SK-N-SH (cell line): ENCODE measurements around the gene HOXB2. TPM values are rescaled to one million over a fixed set of nuclear protein-coding genes. Genes with fewer than 3 reads are reported as not detected.
A peak's percentile ranks its signal among the peaks of the same experiment; 100 is the strongest.

Experiments
- CTCF ChIA-PET: fragments of 300-600, 350-600 bp; formaldehyde crosslinking; extraction: SDS; loops from one replicate; lab custom pipeline; 2021; lab: Yijun Ruan, JAX
- POLR2A ChIA-PET: fragments of 350-600 bp; sonication (Branson Sonifier 250); formaldehyde crosslinking; extraction: SDS; loops from one replicate; lab custom pipeline; 2020; ENCODE audit warnings: antibody characterized with exemption, inconsistent platforms; lab: Yijun Ruan, JAX
- DNase-seq: peaks from one replicate; pipeline ENCODE4 v3.0.0; 2012
- H2AFZ ChIP-seq: fragments of 200-600 bp; sonication (generic); 2 replicates; pipeline ENCODE4 v1.8.1; 2016; ENCODE audit warnings: antibody characterized with exemption, mild to moderate bottlenecking, low read depth
- H3F3A ChIP-seq: fragments of 200-600 bp; sonication (generic); replicated peaks from 2 replicates; pipeline ENCODE3; 2016; ENCODE audit warnings: antibody characterized with exemption, mild to moderate bottlenecking; ENCODE audit not compliant: insufficient read depth
- H3K27ac ChIP-seq, 2 experiments: fragments of 200-500 bp in 1 of 2; fragments of 200-600 bp in 1 of 2; sonication (Bioruptor generic) in 1 of 2; sonication (generic), shearing (Covaris generic) in 1 of 2; 2 replicates each; pipeline versions ENCODE4 v1.5.1 to v1.6.1; 2014 to 2016; ENCODE audit warnings: low read depth in 2 of 2, inconsistent platforms in 1 of 2, low read length in 1 of 2, mild to moderate bottlenecking in 1 of 2, mixed read lengths in 1 of 2
- H3K27me3 ChIP-seq: fragments of 200-600 bp; sonication (generic), shearing (Covaris generic); 2 replicates; pipeline ENCODE4 v1.6.1; 2016; ENCODE audit warnings: mixed run types; ENCODE audit not compliant: insufficient read depth
- H3K36me3 ChIP-seq, 2 experiments: fragments of 200-500 bp in 1 of 2; fragments of 200-600 bp in 1 of 2; sonication (Bioruptor generic) in 1 of 2; sonication (generic) in 1 of 2; replicated peaks in 1 of 2; 2 replicates each; pipeline versions ENCODE3 to v1.5.1; 2014 to 2016; ENCODE audit warnings: low read length in 1 of 2, mild to moderate bottlenecking in 1 of 2; ENCODE audit not compliant: insufficient read depth in 2 of 2, control insufficient read depth in 1 of 2
- H3K4me1 ChIP-seq, 2 experiments: fragments of 200-500 bp in 1 of 2; fragments of 200-600 bp in 1 of 2; sonication (Bioruptor generic) in 1 of 2; sonication (generic), shearing (Covaris generic) in 1 of 2; 2 replicates each; pipeline versions ENCODE4 v1.5.1 to v1.6.1; 2014 to 2016; ENCODE audit warnings: low read depth in 1 of 2, low read length in 1 of 2, mixed run types in 1 of 2; ENCODE audit not compliant: insufficient read depth in 2 of 2, control insufficient read depth in 1 of 2
- H3K4me2 ChIP-seq: fragments of 200-600 bp; sonication (generic), shearing (Covaris generic); 2 replicates; pipeline ENCODE4 v1.6.1; 2017; ENCODE audit warnings: mixed run types
- H3K4me3 ChIP-seq, 2 experiments: fragments of 200-500 bp in 1 of 2; fragments of 200-600 bp in 1 of 2; sonication (Bioruptor generic) in 1 of 2; sonication (generic), shearing (Covaris generic) in 1 of 2; 2 replicates each; pipeline versions ENCODE4 v1.5.1 to v1.8.1; 2014 to 2016; ENCODE audit warnings: low read depth in 2 of 2, inconsistent platforms in 1 of 2, low read length in 1 of 2, mild to moderate bottlenecking in 1 of 2, mixed read lengths in 1 of 2, moderate library complexity in 1 of 2
- H3K79me2 ChIP-seq: fragments of 200-600 bp; sonication (generic); 2 replicates; pipeline ENCODE4 v1.8.1; 2017; ENCODE audit warnings: mild to moderate bottlenecking; ENCODE audit not compliant: insufficient read depth
- H3K9ac ChIP-seq: fragments of 200-600 bp; sonication (generic); 2 replicates; pipeline ENCODE4 v1.6.1; 2017; ENCODE audit warnings: mixed run types
- H3K9me2 ChIP-seq: fragments of 200-600 bp; sonication (generic); 2 replicates; pipeline ENCODE4 v1.6.1; 2017; ENCODE audit warnings: mixed run types
- H3K9me3 ChIP-seq: fragments of 200-600 bp; sonication (generic); 2 replicates; pipeline ENCODE4 v1.6.1; 2017; ENCODE audit warnings: mixed run types, mild to moderate bottlenecking, moderate library complexity
- H4K20me1 ChIP-seq: fragments of 200-600 bp; sonication (generic); 2 replicates; pipeline ENCODE4 v1.6.1; 2017; ENCODE audit warnings: mild to moderate bottlenecking, mixed run types; ENCODE audit not compliant: insufficient read depth
- CTCF ChIP-seq: fragments of 200-600 bp; sonication (generic); IDR thresholded peaks from 2 replicates; pipeline ENCODE4 v1.6.1; 2017; ENCODE audit warnings: antibody characterized with exemption, mild to moderate bottlenecking, moderate library complexity
- FOSL2 ChIP-seq: IDR thresholded peaks from 2 replicates; pipeline ENCODE4 v1.4.0; 2012; ENCODE audit warnings: low read depth, mild to moderate bottlenecking, moderate library complexity, borderline replicate concordance
- JUND ChIP-seq: IDR thresholded peaks from 2 replicates; pipeline ENCODE4 v1.4.0; 2012
- MAX ChIP-seq: IDR thresholded peaks from 2 replicates; pipeline ENCODE4 v1.4.0; 2012; ENCODE audit warnings: low read depth
- PBX3 ChIP-seq: IDR thresholded peaks from 2 replicates; pipeline ENCODE4; 2012
- REST ChIP-seq: IDR thresholded peaks from 2 replicates; pipeline ENCODE4 v1.6.1; 2012; ENCODE audit warnings: mild to moderate bottlenecking, low read depth, low read length, moderate library complexity
- SMC3 ChIP-seq: IDR thresholded peaks from 2 replicates; pipeline ENCODE4 v1.6.1; 2012; ENCODE audit warnings: low read depth, low read length, improper control_type of control experiment
- TCF12 ChIP-seq: IDR thresholded peaks from 2 replicates; pipeline ENCODE4 v1.4.0; 2012
- WGBS: methylation state at CpG from one replicate; pipeline ENCODE4 v1.1.6; 2017; ENCODE audit warnings: low lambda C conversion rate; 5-methylcytosine and 5-hydroxymethylcytosine counted together
- polyA plus RNA-seq, 3 experiments: library from polyadenylated mRNA; depleted of rRNA; stranded (reverse); fragments of >200 nt; gene quantifications; 2 replicates each; pipeline ENCODE4 v1.2.3, GENCODE V29; 2012

The HOXB2 gene
- polyA plus RNA-seq, 1 of the 3 experiments (the other 2 are of a cell fraction) = 1.9 TPM

GRCh38 chr17:48506246-48506645, 38.7 kb downstream of the HOXB2 start:
- DNase-seq = no peak
- Histone ChIP-seq H3K27ac (no peak overlapping the region), H2AFZ (no peak overlapping the region), H3K36me3 (no peaks in the 10 kb centered on the region), H3K4me2 (no peak overlapping the region; the same call in 1 of the 2 replicates), H3K4me1 (no peaks in the 10 kb centered on the region), H3K4me3 (no peak overlapping the region), H3K9me2 (no peaks in the 10 kb centered on the region), H4K20me1 (no peaks in the 10 kb centered on the region), H3K27me3 (peaks cover 72% of the 10 kb centered on the region), H3F3A (no peaks in the 10 kb centered on the region), H3K9ac (no peak overlapping the region), H3K79me2 (no peaks in the 10 kb centered on the region), H3K9me3 (no peaks in the 10 kb centered on the region)
- ChIA-PET CTCF (interaction anchor here (1.0 kb wide), 1 partner anchor 13 kb away, joined by 3 read pairs; no protein-coding TSS in a partner anchor), POLR2A (no interaction called here)
- 29% methylated on average over 5 of the region's 5 CpGs for WGBS
- TF ChIP-seq PBX3 (no peak), CTCF (peak; percentile 42)

GRCh38 chr17:48505788-48506187, 39.1 kb downstream of the HOXB2 start:
- Histone ChIP-seq H3K36me3 (no peaks in the 10 kb centered on the region), H3K4me1 (no peaks in the 10 kb centered on the region), H4K20me1 (no peaks in the 10 kb centered on the region), H2AFZ (no peak overlapping the region), H3K9ac (no peak overlapping the region), H3K79me2 (no peaks in the 10 kb centered on the region), H3K9me2 (no peaks in the 10 kb centered on the region), H3K4me3 (no peak overlapping the region), H3K27me3 (peaks cover 72% of the 10 kb centered on the region), H3K27ac (no peak overlapping the region; a peak in 1 of 4 replicates), H3F3A (no peaks in the 10 kb centered on the region), H3K9me3 (no peaks in the 10 kb centered on the region), H3K4me2 (no peak overlapping the region; the same call in 1 of the 2 replicates)
- DNase-seq = no peak
- ChIA-PET CTCF (interaction anchor here (1.0 kb wide), 1 partner anchor 13 kb away, joined by 3 read pairs; no protein-coding TSS in a partner anchor), POLR2A (no interaction called here)
- 0% methylated on average over 1 of the region's 1 CpG for WGBS
- TF ChIP-seq SMC3 (no peak), PBX3 (peak; percentile 89), JUND (peak; percentile 70), FOSL2 (peak; percentile 69; the same call in 1 of the 2 replicates), MAX (no peak), REST (no peak), TCF12 (peak; percentile 92)
